Non-pigmented ciliary epithelial cell (primary cell): Measurements from ENCODE around the gene TRAF3IP3.
A peak's percentile ranks its signal among the peaks of the same experiment; 100 is the strongest.
"Not testable (repeated sequence)": the region's sequence is repeated elsewhere in the genome, so short reads cannot be mapped to it uniquely, and the experiment has no call there.

Source experiments
- DNase-seq: peaks from one replicate; pipeline ENCODE4 v3.0.0-alpha.2; 2010; ENCODE audit warnings: low read depth

Gene TRAF3IP3

DNA sequence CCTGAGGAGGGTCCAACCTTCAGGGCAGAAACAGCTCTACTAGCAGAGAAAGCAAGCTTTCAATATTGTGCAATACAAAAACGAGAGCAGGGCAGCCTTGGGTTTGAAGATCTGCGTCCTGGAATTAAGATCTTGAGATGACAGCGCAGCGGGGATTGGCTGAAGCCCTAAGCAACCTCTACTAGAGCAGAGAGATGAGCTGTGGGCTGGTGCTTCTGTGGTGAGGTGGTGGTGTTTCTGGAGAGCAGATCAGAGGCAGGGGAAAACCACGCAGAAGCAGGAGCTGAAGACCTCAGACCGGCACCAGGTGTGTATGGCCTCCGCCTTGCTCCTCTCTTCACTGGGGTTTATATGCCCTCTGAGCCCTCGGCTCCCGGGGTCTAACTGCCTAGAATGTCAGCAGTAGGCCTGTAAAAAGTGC lies 12.5 kb downstream of the TRAF3IP3 start:
- DNase-seq = no peak

DNA sequence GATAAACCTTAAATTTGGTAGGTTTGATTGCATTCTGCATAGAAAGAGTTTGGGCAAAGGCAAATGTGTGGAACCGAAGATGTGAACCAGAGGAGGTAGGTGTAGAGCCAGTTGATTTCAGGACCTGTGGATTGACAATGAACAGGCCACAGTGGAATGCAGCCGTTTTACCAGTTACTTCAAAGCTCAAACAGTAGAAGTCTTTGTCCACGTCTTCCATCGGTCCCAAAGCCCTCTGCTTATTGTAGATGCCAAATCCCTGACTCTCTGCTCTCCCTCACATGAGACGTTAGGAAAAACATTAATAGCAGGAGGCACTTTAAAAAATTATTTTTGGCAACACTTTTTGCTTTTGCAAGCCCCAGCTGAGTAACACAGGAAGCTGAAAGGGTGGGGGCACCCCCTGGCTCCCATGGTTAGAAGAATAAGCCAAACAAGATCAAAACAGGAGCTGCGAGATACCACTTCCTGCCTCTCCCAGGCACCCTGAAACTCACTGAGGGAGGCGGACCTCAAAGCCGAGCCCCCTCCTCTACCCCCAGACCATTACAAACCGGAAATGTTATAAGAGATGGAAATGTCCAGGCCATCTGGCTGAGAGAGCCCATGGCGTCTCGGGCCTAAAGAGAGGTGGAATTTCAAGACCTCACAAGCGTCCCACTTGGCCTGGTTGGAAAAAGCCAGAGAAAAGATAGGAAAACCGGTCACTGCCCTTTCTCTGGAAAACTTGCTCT lies 13.5 kb downstream of the TRAF3IP3 start:
- peak; percentile 38 for DNase-seq

- no peak for DNase-seq
Observed at GRCh38 chr1:209769971-209770370, 14.1 kb downstream of the TRAF3IP3 start.

DNA sequence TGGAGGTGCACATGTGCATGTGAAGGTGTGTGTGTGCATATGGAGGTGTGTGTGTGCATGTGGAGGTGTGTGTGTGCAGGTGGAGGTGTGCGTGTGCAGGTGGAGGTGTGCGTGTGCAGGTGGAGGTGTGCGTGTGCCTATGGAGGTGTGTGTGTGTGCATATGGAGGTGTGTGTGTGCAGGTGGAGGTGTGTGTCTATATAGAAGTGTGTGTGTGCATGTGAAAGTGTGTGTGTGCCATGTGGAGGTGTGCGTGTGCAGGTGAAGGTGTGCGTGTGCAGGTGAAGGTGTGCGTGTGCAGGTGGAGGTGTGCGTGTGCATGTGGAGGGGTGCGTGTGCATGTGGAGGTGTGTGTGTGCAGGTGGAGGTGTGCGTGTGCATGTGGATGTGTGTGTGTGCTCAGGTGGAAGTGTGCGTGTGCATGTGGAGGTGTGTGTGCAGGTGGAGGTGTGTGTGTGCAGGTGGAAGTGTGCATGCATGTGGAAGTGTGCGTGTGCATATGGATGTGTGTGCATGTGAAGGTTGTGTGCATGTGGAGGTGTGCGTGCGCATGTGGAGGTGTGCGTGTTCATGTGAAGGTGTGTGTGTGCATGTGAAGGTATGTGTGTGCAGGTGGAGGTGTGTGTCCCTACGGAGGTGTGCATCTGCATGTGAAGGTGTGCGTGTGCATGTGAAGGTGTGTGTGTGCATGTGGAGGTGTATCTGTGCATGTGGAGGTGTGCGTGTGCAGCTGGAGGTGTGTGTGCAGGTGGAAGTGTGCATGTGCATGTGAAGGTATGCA lies 15.0 kb downstream of the TRAF3IP3 start:
- DNase-seq = no peak

DNA sequence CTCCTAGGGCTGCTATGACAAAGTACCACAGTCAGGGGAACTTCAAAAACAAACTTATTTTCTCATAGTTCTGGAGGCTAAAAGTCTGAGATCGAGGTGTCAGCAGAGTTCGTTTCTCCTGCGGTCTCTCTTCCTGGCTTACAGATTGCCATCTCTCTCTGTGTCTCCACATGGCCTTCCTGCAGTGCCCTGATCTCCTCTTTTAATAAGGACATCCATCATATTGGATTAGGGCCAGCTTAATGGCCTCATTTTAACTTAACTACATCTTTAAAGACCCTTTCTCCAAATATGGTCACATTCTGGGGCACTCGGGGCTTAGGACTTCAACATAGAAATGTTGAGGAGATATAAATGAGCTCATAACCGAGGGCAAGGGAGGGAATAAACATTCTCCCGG lies 16.3 kb downstream of the TRAF3IP3 start:
- DNase-seq = no peak

GRCh38 chr1:209774592-209774991 lies 18.7 kb downstream of the TRAF3IP3 start:
- DNase-seq = no peak

- no peak for DNase-seq
Observed at GRCh38 chr1:209775678-209776077, 19.8 kb downstream of the TRAF3IP3 start.

GRCh38 chr1:209777587-209777986 lies 21.7 kb downstream of the TRAF3IP3 start:
- no peak for DNase-seq

DNA sequence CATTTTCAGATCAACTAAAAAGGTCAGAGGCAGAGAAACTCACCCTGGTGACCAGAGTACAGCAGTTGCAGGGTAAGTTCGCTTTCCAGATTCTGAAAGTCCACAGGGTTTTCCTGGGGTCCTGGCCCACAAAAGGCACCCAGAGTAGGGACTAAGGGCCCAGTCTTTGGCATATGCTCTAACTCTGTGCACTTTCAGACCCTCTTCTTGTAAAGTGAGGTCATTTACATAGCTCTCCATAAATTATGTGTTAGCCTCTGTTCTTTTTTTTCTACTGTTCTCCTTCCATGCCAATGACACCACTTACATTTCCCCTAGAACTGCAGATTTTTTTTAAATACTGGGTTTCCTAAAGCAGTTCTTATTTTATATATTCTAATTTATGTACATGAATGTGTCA lies 22.2 kb downstream of the TRAF3IP3 start:
- no peak for DNase-seq

DNA sequence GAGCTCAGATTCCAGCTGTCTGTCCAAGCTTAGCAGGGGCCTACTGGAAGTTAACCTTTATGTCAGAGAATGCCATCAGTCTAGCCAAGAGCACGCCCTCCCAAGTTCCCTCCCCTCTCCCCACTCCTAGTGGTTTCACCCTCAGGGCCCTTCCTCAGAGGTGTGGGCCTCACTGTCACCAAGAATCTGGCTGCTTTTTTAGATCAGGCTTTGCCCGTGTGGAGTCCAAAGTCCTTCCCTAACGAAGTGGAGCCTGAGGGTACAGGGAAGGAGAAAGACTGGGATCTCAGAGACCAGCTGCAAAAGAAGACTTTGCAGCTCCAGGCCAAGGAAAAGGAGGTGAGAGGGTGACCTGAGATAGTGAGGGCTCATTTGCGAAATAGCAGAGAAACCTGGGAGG lies 24.4 kb downstream of the TRAF3IP3 start:
- no peak for DNase-seq

GRCh38 chr1:209783386-209783785 lies 27.5 kb downstream of the TRAF3IP3 start:
- DNase-seq = no peak

GRCh38 chr1:209784265-209785169 lies 28.7 kb downstream of the TRAF3IP3 start, which contains the start of gene C1orf74:
Gene C1orf74, minus strand, starts transcription at chr1:209784559. Its CDS starts 925 bp downstream, at chr1:209783634.
- peak; percentile 81 for DNase-seq

DNA sequence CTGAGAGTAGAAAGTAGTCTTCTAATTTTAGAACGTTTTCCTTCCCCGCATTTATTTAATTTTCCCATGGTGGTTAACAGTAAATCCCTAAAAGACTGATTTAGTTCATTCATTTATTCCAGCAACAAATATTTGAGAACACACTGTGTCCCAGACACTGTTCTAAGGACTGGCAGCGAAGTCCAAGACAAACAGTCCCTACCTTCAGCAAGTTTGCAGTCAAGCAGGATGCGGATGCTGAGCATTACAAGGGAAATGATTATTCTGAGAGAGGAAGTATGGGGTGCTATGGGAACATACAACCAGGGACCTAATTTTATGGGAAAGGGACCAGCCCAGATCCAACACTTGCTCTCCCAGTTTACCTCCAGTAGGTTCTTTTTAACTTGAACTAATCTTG lies 29.7 kb downstream of the TRAF3IP3 start:
- DNase-seq = no peak

GRCh38 chr1:209786146-209786545 lies 30.3 kb downstream of the TRAF3IP3 start:
- no peak for DNase-seq

DNA sequence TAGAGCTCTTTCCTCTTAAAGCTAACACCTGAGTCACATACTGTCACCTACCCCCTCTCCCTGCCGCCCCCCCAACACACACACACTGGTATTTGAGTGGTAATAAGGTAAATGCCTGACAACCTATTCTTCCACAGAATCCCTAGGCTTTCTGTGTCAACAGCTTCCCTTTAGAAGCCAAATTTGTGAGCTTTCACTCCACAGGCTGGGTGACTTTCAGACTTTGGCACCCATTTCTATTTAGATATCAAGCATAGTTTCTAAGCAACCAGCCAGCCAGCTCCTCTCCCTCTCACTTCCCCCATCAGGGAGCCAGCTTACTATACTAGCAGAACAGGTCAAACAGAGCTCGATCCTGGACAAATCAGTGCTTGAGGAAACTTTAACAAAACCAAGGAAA lies 31.7 kb downstream of the TRAF3IP3 start:
- DNase-seq = no peak

GRCh38 chr1:209789245-209789644 lies 33.4 kb downstream of the TRAF3IP3 start:
- no peak for DNase-seq

- no peak for DNase-seq
Observed at GRCh38 chr1:209790286-209791193, 34.7 kb downstream of the TRAF3IP3 start.

GRCh38 chr1:209791920-209792319 lies 36.1 kb downstream of the TRAF3IP3 start:
- no peak for DNase-seq

GRCh38 chr1:209793711-209794110 lies 37.9 kb downstream of the TRAF3IP3 start:
- not testable (repeated sequence) for DNase-seq

- no peak for DNase-seq
Observed at GRCh38 chr1:209797978-209798639, 42.3 kb downstream of the TRAF3IP3 start.
